OCI-LY7 (cell line): ENCODE results near the gene FKBP4. TPM values are rescaled to one million over a fixed set of nuclear protein-coding genes. Genes with fewer than 3 reads are reported as not detected.

Experiments used
- Bru-seq: library from RNA; stranded (reverse); fragments of 400-500 nt; gene quantifications from one replicate; lab custom pipeline; 2021; lab: Mats Ljungman, UMichigan
- BruChase-seq, 2 experiments: library from RNA; stranded (reverse); fragments of 400-500 nt; gene quantifications; one replicate each; lab custom pipeline; 2021; lab: Mats Ljungman, UMichigan
- BruUV-seq: library from RNA; stranded (reverse); fragments of 400-500 nt; replicated peaks from 2 replicates; lab custom pipeline; 2021; lab: Mats Ljungman, UMichigan
- CTCF ChIA-PET: fragments of 300-600 bp; sonication (Branson Sonifier 250); formaldehyde crosslinking; loops from one replicate; lab custom pipeline; 2022; ENCODE audit warnings: antibody characterized with exemption; ENCODE audit not compliant: unreplicated experiment; lab: Charles Lee
- POLR2A ChIA-PET: fragments of 300-600 bp; sonication (Branson Sonifier 250); formaldehyde crosslinking; loops from one replicate; lab custom pipeline; 2022; ENCODE audit warnings: antibody characterized with exemption; lab: Charles Lee
- DNase-seq: peaks from one replicate; pipeline ENCODE4 v3.0.0-alpha.2; 2015; ENCODE audit warnings: low spot score
- H2AFZ ChIP-seq: fragments of 200-600 bp; sonication (generic), shearing (Covaris generic); 2 replicates; pipeline ENCODE4 v1.6.1; 2014; ENCODE audit warnings: mild to moderate bottlenecking, antibody characterized with exemption, low read length, moderate library complexity
- H3K27ac ChIP-seq: fragments of 200-600 bp; sonication (generic); 2 replicates; pipeline ENCODE4 v1.5.1; 2014; ENCODE audit warnings: mixed run types, low read depth, mild to moderate bottlenecking, moderate library complexity, low read length, inconsistent platforms; ENCODE audit not compliant: poor library complexity, severe bottlenecking
- H3K36me3 ChIP-seq: fragments of 200-600 bp; sonication (generic); 2 replicates; pipeline ENCODE4 v1.6.1; 2014; ENCODE audit warnings: mild to moderate bottlenecking, antibody characterized with exemption, low read length, moderate library complexity, mixed read lengths; ENCODE audit not compliant: insufficient read depth
- H3K4me1 ChIP-seq: fragments of 200-600 bp; sonication (generic); 2 replicates; pipeline ENCODE4 v1.5.1; 2014; ENCODE audit warnings: mild to moderate bottlenecking, low read length; ENCODE audit not compliant: insufficient read depth, poor library complexity, severe bottlenecking
- H3K4me2 ChIP-seq: fragments of 200-600 bp; sonication (generic); 2 replicates; pipeline ENCODE4 v1.6.1; 2014; ENCODE audit warnings: mild to moderate bottlenecking, low read length
- H3K4me3 ChIP-seq: fragments of 200-600 bp; sonication (generic); 2 replicates; pipeline ENCODE4 v1.5.1; 2014; ENCODE audit warnings: mild to moderate bottlenecking, low read depth, low read length; ENCODE audit not compliant: poor library complexity, severe bottlenecking
- H3K79me2 ChIP-seq: fragments of 200-600 bp; sonication (generic); 2 replicates; pipeline ENCODE4 v1.6.1; 2016; ENCODE audit warnings: low read depth, mild to moderate bottlenecking, low read length, moderate library complexity, mixed read lengths; ENCODE audit not compliant: insufficient read depth
- H3K9me2 ChIP-seq: fragments of 200-600 bp; sonication (generic); 2 replicates; pipeline ENCODE4 v1.6.1; 2016; ENCODE audit warnings: mild to moderate bottlenecking, low read length, mixed read lengths; ENCODE audit not compliant: insufficient read depth
- H3K9me3 ChIP-seq: fragments of 200-600 bp; sonication (generic); 2 replicates; pipeline ENCODE4 v1.6.1; 2014; ENCODE audit warnings: mild to moderate bottlenecking, mixed run types, low read length, mixed read lengths
- H4K20me1 ChIP-seq: fragments of 200-600 bp; sonication (generic); 2 replicates; pipeline ENCODE4 v1.6.1; 2014; ENCODE audit warnings: mild to moderate bottlenecking, antibody characterized with exemption, low read length, moderate library complexity, mixed read lengths; ENCODE audit not compliant: insufficient read depth
- CTCF ChIP-seq: fragments of 200-600 bp; sonication (generic); conservative IDR thresholded peaks from 2 replicates; pipeline ENCODE4 v1.5.1; 2014; ENCODE audit warnings: mild to moderate bottlenecking, antibody characterized with exemption, low read length, moderate library complexity, mixed read lengths
- EZH2phosphoT487 ChIP-seq: fragments of 200-600 bp; sonication (generic); IDR thresholded peaks from 2 replicates; pipeline ENCODE4 v1.6.1; 2018; ENCODE audit warnings: low read depth, borderline replicate concordance, mild to moderate bottlenecking, mixed run types, antibody characterized with exemption, low read length, moderate library complexity, mixed read lengths
- intact Hi-C: fragments of 100-400 bp; cut with micrococcal nuclease; formaldehyde crosslinking; loops from one replicate; pipeline ENCODE4 v1.10.0; 2022; ENCODE audit not compliant: unreplicated experiment
- long read RNA-seq: library from polyadenylated mRNA; stranded (forward); transcript quantifications from one replicate; pipeline ENCODE4 v2.0.0, GENCODE V29; 2022
- total RNA-seq, 2 experiments: library from RNA; depleted of rRNA in 1 of 2; stranded (reverse); fragments of >200 nt in 1 of 2; shearing (Covaris generic) in 1 of 2; gene quantifications; 2 replicates each; pipeline ENCODE4 v1.2.3, GENCODE V29; 2014 to 2022

The FKBP4 gene, protein sequence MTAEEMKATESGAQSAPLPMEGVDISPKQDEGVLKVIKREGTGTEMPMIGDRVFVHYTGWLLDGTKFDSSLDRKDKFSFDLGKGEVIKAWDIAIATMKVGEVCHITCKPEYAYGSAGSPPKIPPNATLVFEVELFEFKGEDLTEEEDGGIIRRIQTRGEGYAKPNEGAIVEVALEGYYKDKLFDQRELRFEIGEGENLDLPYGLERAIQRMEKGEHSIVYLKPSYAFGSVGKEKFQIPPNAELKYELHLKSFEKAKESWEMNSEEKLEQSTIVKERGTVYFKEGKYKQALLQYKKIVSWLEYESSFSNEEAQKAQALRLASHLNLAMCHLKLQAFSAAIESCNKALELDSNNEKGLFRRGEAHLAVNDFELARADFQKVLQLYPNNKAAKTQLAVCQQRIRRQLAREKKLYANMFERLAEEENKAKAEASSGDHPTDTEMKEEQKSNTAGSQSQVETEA
- total RNA-seq (2014; rRNA removed; shearing (Covaris generic)) (70.3 and 86.7 TPM in 2 replicates), total RNA-seq (2022) (110 and 131 TPM in 2 replicates), Bru-seq, nascent RNA (percentile 81 among the genes with signal in this experiment), BruChase-seq, experiment 1, labeled RNA remaining after a 6-hour chase (percentile 92 among the genes with signal in this experiment), BruChase-seq, experiment 2, labeled RNA remaining after a 2-hour chase (percentile 89 among the genes with signal in this experiment)
- long read RNA-seq, transcript FKBP4-201 (10 exons, 3,732 nt), result major isoform, 135 of 176 reads
- long read RNA-seq, partial matches to known transcripts, result 19 of 176 reads
- long read RNA-seq, other reads (novel, unspliced or antisense), result 22 of 176 reads

- Histone ChIP-seq H4K20me1 (peaks cover 23% of the 10 kb centered on the region), H3K9me3 (no peaks in the 10 kb centered on the region), H3K79me2 (peaks cover 29% of the 10 kb centered on the region), H3K4me3 (peak within 1 kb of the TSS; percentile 98), H3K36me3 (peaks cover 40% of the 10 kb centered on the region), H3K4me1 (peaks cover 21% of the 10 kb centered on the region), H3K4me2 (peak within 1 kb of the TSS; percentile 99), H2AFZ (peak within 1 kb of the TSS; percentile 73), H3K27ac (no peak within 1 kb of the TSS), H3K9me2 (no peaks in the 10 kb centered on the region)
- peak; percentile 89 for DNase-seq
- TF ChIP-seq EZH2phosphoT487 (no peak), CTCF (no peak)
- ChIA-PET POLR2A (no interaction called here), CTCF (no interaction called here)
- BruUV-seq, result no TSS peak
- intact Hi-C loops, result loop anchor here (1.0 kb wide), 1 partner anchor 17 kb away; the partner anchor contains the start of gene ITFG2
Observed at GRCh38 chr12:2794736-2795289, at the start of gene FKBP4. FKBP4 (plus strand) TSS chr12:2794970; CDS start chr12:2795140, 170 bp downstream.

- Histone ChIP-seq H3K4me1 (no peaks in the 10 kb centered on the region), H3K79me2 (no peaks in the 10 kb centered on the region), H2AFZ (no peak overlapping the region), H3K9me2 (no peaks in the 10 kb centered on the region), H3K4me2 (no peak overlapping the region), H3K9me3 (no peaks in the 10 kb centered on the region), H4K20me1 (no peaks in the 10 kb centered on the region), H3K36me3 (no peaks in the 10 kb centered on the region), H3K4me3 (no peak overlapping the region), H3K27ac (no peak overlapping the region)
- intact Hi-C loops, result no loop called here
- TF ChIP-seq EZH2phosphoT487, result no peak
- TF ChIP-seq CTCF, result no peak
- no TSS peak for BruUV-seq
- DNase-seq, result no peak
- ChIA-PET CTCF (interaction anchor here (0.6 kb wide), 1 partner anchor 12 kb away, joined by 3 read pairs; no protein-coding TSS in a partner anchor), POLR2A (interaction anchor here (0.7 kb wide), 3 partner anchors 128 to 397 kb away, joined by 3 read pairs; no protein-coding TSS in a partner anchor)
Observed at GRCh38 chr12:2745655-2746054, 49.1 kb upstream of the FKBP4 start.
